Measurements from ENCODE around the gene DOK3. TPM values are rescaled to one million over a fixed set of nuclear protein-coding genes. Genes with fewer than 3 reads are reported as not detected.

The DOK3 gene
- total and polyA plus RNA-seq, 2 of the 13 experiments (the other 11 are each of a cell fraction or from before 2014, with no cell fraction given) = 1.4 to 1.5 TPM

GRCh38 chr5:177554474-177555111, 45.0 kb upstream of the DOK3 start, which contains the start of gene FAM193B (continued):
- TF ChIP-seq SAP130 (CRISPR knock-in tag; IDR thresholded peaks at IDR 0.05; ENCODE audit: low read depth) (peak; percentile 82), KLF11 (CRISPR knock-in tag; IDR thresholded peaks at IDR 0.05) (no peak), KDM5B (CRISPR knock-in tag; IDR thresholded peaks at IDR 0.05; ENCODE audit: borderline replicate concordance) (no peak), ZNF800 (CRISPR knock-in tag; IDR thresholded peaks at IDR 0.05) (no peak), FOXK1 (CRISPR knock-in tag; IDR thresholded peaks at IDR 0.05; ENCODE audit: borderline replicate concordance, low read depth) (peak; percentile 81; the same call in 1 of the 2 replicates), MXI1 (IDR thresholded peaks at IDR 0.05; ENCODE audit: borderline replicate concordance, low read depth, low read length) (no peak), SNAPC5 (CRISPR knock-in tag; IDR thresholded peaks at IDR 0.05; ENCODE audit: borderline replicate concordance) (no peak), ADNP (CRISPR knock-in tag; IDR thresholded peaks at IDR 0.05) (peak; percentile 79; the same call in 1 of the 2 replicates), GLMP (CRISPR knock-in tag; IDR thresholded peaks at IDR 0.05; ENCODE audit: borderline replicate concordance) (no peak), GFI1 (CRISPR knock-in tag; IDR thresholded peaks at IDR 0.05; ENCODE audit: borderline replicate concordance) (no peak), ZFX (CRISPR knock-in tag; IDR thresholded peaks at IDR 0.05; ENCODE audit: low read depth) (no peak), MAZ (IDR thresholded peaks at IDR 0.05; ENCODE audit: borderline replicate concordance, low read depth, low read length) (no peak), MAZ (CRISPR knock-in tag; IDR thresholded peaks at IDR 0.05; ENCODE audit: low read depth) (peak; percentile 29; the same call in 1 of the 2 replicates), ZNF142 (CRISPR knock-in tag; IDR thresholded peaks at IDR 0.05) (no peak), WIZ (CRISPR knock-in tag; IDR thresholded peaks at IDR 0.05) (no peak), REST (IDR thresholded peaks at IDR 0.05; ENCODE audit: borderline replicate concordance in 1 of 2, low read depth in 1 of 2, low read length in 2 of 2) (no peak)
